Testis (tissue), 2 donors: ENCODE measurements around the gene USP36.

Experiments
- POLR2A ChIP-seq: fragments of 450-650 bp; IDR thresholded peaks from one replicate; pipeline ENCODE4 v1.6.1; 2017; ENCODE audit warnings: antibody characterized with exemption, mild to moderate bottlenecking, moderate library complexity
- TF ChIP-seq, protein P1 (sequence below), 3 experiments: fragments of 450-650 bp in 2 of 3; fragments of 200-600 bp in 1 of 3; sonication (generic) in 1 of 3; IDR thresholded peaks; one replicate each; pipeline ENCODE4 v1.5.1; 2016 to 2019; ENCODE audit warnings: antibody characterized with exemption in 3 of 3, mild to moderate bottlenecking in 2 of 3, moderate library complexity in 1 of 3

DNA sequence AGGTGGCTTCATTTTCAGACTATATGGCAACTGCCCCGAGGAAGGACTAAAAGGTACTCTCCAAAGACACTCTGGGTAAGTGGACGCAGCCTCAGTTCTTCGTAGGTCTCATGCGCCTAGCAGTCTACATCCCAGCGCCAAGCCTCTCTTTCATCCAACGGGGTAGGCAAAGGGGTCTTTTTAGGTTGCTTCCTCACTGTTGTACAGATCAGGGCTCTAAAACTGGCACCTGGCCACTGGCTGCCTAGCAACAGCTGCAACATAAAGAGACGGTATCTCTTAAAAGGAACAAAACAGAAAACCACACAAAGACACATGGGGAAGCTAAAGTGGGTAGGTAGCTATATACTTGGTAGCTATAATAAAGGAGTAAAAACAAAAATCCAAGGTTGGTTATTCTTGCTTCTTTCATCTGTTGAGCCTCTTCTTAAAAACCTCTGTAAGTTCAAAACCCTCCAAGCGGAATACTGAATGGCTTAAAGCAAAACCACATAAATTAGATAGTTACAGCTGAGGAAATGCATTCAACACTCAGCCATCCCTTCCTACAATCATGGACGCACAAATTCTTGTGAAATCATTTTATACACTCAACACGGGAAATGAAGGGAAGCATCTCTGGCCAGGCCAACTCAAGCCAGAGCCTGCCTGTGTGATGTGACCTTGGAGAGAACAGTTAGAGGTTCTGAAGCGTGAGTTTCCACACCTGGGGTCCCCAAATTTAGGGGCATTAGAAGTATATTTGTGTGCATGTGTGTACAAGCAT lies 81.2 kb downstream of the USP36 start:
- TF ChIP-seq POLR2A: no peak
- TF ChIP-seq, protein P1, sequence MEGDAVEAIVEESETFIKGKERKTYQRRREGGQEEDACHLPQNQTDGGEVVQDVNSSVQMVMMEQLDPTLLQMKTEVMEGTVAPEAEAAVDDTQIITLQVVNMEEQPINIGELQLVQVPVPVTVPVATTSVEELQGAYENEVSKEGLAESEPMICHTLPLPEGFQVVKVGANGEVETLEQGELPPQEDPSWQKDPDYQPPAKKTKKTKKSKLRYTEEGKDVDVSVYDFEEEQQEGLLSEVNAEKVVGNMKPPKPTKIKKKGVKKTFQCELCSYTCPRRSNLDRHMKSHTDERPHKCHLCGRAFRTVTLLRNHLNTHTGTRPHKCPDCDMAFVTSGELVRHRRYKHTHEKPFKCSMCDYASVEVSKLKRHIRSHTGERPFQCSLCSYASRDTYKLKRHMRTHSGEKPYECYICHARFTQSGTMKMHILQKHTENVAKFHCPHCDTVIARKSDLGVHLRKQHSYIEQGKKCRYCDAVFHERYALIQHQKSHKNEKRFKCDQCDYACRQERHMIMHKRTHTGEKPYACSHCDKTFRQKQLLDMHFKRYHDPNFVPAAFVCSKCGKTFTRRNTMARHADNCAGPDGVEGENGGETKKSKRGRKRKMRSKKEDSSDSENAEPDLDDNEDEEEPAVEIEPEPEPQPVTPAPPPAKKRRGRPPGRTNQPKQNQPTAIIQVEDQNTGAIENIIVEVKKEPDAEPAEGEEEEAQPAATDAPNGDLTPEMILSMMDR (IDR thresholded peaks at IDR 0.05): no peak
